Fibroblast of skin of right biceps (primary cell): ENCODE measurements around the gene FANCI.

Source experiments
- DNase-seq: peaks from one replicate; pipeline ENCODE4 v3.0.0-alpha.2; 2013

FANCI gene

GRCh38 chr15:89334510-89335297, 90.9 kb downstream of the FANCI start, which contains the start of gene POLG:
POLG (minus strand) TSS chr15:89334824; CDS start chr15:89333754, 1,070 bp downstream.
- peak; percentile 99 for DNase-seq

- DNase-seq: no peak
Measured at GRCh38 chr15:89335298-89336041, 91.7 kb downstream of the FANCI start.

- no peak for DNase-seq
Measured at GRCh38 chr15:89338036-89338435, 94.3 kb downstream of the FANCI start.

- DNase-seq: no peak
Measured at GRCh38 chr15:89340573-89340972, 96.8 kb downstream of the FANCI start.

- DNase-seq: no peak
Measured at GRCh38 chr15:89341316-89342005, 97.7 kb downstream of the FANCI start.

- DNase-seq: no peak
Measured at GRCh38 chr15:89342840-89343239, 99.1 kb downstream of the FANCI start.

GRCh38 chr15:89345248-89345647, 101.5 kb downstream of the FANCI start:
- DNase-seq: no peak

- DNase-seq: no peak
Measured at GRCh38 chr15:89346516-89347231, 102.9 kb downstream of the FANCI start.

- no peak for DNase-seq
Measured at GRCh38 chr15:89349206-89349558, 105.4 kb downstream of the FANCI start.

GRCh38 chr15:89352476-89352875, 108.7 kb downstream of the FANCI start:
- no peak for DNase-seq

- no peak for DNase-seq
Measured at GRCh38 chr15:89353991-89354390, 110.2 kb downstream of the FANCI start.

- no peak for DNase-seq
Measured at GRCh38 chr15:89356634-89357298, 113.0 kb downstream of the FANCI start.

- DNase-seq: no peak
Measured at GRCh38 chr15:89358435-89358754, 114.6 kb downstream of the FANCI start.

- peak; percentile 54 for DNase-seq
Measured at GRCh38 chr15:89358755-89359439, 115.1 kb downstream of the FANCI start.

- no peak for DNase-seq
Measured at GRCh38 chr15:89359471-89360293, 115.9 kb downstream of the FANCI start.

- no peak for DNase-seq
Measured at GRCh38 chr15:89360294-89360971, 116.7 kb downstream of the FANCI start.

GRCh38 chr15:89361451-89362202, 117.8 kb downstream of the FANCI start:
- peak; percentile 58 for DNase-seq

- DNase-seq: no peak
Measured at GRCh38 chr15:89362203-89363101, 118.7 kb downstream of the FANCI start.

- DNase-seq: no peak
Measured at GRCh38 chr15:89363133-89363532, 119.4 kb downstream of the FANCI start.
